Fibroblast of peridontal ligament (primary cell): ENCODE results near the gene CA6.
"Not testable (repeated sequence)": the region's sequence is repeated elsewhere in the genome, so short reads cannot be mapped to it uniquely, and the experiment has no call there.

Experiments
- DNase-seq: peaks from one replicate; pipeline ENCODE4 v3.0.0-alpha.2; 2010; ENCODE audit errors: extremely low read depth

The CA6 gene

DNA sequence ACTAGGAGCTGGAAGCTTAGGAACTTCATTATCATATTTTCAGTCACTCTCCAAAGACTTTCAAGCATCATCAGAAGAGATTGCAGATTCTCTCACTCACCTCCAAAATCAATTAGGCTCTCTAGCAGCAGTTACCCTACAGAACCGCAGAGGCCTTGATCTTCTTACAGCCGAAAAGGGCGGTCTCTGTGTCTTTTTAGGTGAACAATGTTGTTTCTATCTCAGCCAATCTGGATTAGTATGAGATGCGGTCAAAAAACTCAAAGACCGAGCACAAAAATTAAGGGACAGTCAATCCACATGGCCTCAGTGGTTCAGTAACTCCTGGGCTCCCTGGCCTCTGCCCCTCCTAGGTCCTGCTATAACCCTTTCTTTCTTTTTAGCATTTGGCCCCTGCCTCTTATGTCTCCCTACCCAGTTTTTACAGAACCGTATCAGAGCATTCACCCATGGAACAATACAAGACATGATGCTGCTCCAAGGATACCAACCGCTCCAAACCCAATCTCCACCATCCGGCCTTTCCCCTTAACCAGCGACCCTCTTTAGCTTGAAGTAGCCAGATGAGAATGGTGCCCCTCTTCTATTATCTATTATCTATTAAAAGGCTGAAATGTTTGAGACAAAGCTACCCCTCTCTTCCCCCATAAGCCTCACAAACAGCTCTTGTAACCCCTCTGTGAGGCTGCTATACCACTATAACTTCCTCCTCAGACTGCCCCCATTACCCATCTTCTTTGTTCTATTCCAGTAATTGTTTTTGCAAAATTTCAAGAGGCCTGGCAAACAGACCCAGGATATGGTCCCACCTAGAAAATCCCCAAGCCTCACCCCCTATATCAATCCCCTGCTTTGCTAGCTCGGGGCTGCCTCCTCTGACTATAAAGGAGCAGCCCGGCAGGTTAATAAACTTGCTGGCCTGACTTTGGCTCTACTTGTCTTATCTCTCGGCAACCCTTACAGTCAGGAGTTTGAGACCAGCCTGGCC lies 18.7 kb upstream of the CA6 start:
- DNase-seq = no peak

DNA sequence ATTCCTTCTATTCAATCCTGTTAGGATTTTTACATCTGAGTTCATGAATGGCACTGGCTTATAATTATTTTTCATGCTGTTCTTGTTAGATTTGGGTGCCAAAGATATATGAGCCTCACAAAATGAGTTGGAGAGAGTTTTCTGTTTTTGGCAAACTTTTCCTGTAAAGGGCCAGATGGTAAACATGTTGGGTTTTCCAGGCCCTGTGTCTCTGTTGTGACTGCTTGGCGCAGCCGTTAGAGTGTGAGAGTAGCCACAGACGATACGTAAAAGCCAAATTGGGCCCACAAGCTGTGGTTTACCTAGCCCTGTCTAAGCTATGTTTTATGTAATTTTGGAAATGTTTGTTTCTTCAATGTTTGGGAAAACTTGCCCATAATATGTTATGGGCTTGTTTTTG lies 15.6 kb upstream of the CA6 start:
- no peak for DNase-seq

DNA sequence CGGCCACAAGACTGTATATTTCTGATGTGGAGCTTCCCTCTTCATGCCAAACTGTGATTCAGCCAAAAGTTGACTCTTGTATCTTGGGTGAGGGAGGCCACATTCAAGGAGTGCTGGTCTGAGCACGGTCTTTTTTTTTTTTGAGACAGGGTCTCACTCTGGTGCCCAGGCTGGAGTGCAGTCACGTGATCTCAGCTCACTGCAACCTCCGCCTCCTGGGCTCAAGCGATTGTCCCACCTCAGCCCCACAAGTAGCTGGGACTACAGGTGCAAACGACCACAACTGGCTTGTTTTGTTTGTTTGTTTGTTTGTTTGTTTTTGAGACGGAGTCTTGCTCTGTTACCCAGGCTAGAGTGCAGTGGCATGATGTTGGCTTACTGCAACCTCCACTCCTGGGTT lies 8.6 kb upstream of the CA6 start:
- not testable (repeated sequence) for DNase-seq

DNA sequence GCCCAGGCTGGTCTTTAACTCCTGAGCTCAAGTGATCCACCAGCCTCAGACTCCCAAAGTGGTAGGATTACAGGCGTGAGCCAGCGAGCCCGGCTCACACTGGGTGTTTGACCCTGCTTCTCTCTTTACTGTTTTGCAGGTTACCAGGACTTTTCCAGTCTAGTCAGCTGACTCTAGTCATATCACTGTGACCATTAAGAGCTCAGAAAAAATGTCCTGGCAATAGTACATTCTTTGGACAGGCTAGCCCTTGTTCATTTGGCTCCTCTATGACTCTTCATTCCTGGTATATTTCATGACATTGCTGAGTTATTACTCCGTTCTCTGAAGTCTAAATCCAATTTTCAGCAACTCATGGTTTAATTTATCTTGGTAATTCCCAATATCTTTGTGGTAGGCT lies 8.0 kb upstream of the CA6 start:
- no peak for DNase-seq

DNA sequence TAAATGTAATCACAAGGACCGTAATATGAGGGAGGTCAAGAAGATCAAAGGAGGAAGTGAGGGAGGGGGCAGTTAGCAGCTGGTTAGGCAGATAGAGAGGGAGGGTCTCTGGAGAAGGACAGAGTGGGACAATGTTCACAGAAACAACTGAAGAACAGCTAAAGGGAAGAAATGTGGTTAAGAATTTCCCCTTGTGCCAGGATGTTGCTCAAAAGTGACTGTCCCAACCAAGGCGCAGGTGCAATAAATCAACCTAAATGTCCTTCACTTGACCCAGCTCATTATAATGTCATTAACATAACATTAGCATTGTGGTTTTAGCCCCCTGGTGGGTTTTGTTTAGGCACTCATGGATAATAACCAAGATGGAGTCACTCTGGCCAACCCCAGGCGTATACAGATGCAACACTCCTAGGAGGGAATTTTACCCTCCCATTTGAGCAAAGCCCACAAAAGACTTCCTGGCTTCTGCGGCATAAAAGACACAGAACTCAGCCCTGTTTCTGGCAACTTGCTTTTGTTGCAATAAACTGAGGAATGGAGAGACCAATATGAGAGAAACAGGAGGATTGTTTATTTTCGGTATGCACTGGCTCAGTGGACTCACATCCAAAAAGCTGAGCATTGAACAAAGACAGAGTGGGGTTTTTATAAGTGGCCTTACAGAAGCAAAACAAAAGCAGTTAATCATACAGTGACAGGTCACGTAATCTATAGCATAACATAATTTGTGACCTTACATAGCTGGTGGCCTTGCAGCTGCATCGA lies 7.3 kb upstream of the CA6 start:
- peak; percentile 27 for DNase-seq

DNA sequence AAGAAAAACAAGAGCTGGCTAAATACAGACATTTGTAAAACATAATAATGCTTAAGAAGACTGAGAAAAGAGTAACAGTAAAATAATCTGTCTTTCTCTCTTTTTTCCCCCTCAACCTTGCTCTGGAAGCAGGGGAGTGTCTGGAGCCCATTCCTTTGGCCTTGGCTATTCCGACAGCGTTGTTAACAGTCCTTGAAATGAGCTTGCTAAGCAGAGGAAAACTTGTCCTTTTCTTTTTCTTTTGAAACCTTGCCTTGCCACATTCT lies 6.7 kb upstream of the CA6 start:
- DNase-seq = no peak

DNA sequence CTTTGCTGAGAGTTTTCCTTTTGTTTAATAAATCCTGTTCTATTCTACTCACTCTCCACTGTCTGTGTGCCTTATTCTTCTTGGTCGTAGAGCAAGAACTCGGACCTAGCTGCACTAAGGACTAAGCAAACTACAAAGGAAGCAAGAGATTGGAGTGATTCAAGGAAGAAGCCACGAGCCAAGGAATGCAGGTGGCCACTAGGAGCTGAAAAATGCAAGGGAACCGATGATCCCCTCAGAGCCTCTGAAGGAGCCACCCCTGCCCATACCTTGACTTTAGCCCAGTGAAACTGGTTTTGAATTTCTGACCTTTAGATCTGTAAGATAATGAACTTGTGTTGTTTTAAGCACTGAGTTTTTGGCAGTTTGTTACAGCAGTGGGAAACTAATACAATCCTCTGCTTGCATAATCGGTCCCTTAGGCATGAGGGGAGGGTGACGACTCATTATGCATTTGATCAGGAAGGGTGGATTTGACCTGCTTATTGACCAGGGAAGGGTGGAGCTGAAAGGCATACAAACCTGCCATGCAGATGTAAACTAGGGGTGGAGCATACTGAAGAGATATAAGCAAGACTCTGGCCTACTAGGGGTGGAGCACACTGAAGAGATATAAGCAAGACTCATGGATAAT lies 6.2 kb upstream of the CA6 start:
- DNase-seq = peak; percentile 50

DNA sequence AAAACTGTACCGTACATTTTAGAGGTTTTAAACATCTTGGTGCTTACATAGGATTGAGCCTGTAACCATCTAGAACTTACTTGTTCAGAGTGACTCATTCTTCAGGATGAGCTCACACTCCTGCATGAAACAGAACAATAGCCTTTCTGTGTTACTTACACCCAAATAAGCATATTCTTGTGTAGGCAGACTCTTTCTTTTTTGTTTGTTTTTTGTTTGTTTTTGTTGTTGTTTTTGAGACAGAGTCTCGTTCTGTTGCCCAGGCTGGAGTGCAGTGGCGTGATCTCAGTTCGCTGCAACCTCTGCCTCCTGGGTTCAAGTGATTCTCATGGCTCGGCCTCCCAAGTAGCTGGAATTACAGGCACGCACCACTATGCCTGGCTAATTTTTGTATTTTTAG lies 3.8 kb upstream of the CA6 start:
- DNase-seq = peak; percentile 80

DNA sequence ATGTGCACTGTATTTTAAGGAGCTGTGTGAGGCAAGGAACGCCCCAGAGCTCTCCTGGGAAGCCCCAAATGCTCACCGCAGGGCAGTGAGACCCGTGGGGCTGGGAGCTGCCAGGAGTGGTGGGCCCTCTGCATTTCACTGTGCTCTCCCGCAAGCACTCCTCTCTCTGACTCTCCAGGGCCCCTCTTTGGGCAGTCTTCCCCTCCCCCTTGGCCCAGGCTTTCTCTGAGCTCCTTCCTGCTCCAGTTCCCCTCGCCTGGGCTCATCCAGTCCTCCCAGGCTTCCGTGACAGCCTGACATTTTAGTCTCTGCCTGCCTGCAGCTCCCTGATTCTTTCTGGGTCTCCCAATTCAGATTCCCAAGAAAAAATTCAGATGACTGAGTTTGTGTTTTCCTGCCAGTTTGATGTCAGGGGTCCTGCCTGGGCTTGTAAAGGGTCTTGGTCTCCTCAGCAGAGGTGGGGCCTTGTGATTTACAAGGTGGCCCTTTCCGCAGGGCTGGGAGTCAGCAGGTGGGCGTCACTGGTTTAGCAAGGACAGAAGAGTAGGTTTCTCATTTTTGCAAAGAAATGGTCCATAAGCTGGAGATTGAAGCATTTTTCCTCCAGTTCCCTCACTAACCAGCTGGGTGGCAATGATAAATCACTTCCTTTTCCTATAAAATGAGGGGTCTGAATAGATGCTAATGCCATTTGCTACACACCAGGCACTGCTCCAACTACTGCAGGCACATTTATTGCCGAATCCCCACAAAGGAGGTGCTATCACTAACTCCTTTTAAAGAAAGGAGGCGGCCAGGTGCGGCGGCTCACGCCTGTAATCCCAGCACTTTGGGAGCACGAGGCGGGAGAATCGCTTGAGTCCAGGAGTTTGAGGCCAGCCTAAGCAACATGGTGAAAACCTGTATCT lies 1.9 kb upstream of the CA6 start:
- no peak for DNase-seq

DNA sequence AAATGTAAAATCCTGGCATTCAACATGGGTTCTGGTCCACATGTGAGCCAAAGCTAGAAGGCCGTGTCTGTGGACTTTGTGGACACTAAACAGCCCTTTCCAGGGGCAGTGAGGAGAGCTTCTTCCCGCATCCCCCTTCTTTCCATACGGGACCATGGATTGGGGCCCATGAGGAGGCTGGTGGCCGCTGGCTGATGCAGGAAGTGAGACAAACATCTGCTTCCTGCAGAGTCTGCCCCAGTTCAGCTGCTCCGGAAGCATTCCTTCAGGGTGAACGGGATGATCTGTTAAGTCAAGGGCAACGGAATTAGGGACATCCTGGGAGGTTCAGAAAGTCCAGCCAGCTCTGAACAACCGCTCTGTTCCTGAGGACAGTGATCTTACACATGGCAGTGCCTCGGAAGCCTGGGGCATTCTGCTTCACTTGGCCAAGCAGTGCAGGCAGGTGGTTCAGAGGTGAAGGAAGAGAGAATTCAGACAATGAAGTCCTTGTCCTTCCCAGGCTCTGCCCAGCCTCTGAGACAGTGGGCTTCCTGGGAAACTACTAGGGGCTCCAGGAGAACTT lies 1.5 kb downstream of the CA6 start:
- DNase-seq = no peak

DNA sequence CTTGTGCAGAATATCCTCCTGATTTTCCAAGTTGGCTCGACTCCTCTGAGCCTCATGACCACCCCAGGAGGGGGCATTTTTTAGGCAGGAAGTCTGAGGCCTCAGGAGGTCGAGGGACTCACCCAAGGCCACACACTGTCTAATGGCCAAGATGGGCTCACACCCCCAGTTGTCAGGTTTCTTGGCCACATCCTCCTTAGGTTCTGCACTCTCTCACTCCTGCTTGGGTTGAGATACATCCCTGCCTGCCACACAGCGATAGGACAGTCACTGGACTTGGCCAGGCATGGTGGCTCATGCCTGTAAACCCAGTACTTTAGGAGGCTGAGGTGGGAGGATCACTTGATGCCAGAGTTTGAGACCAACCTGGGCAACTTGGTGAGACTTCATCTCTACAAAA lies 4.6 kb downstream of the CA6 start:
- DNase-seq = no peak

DNA sequence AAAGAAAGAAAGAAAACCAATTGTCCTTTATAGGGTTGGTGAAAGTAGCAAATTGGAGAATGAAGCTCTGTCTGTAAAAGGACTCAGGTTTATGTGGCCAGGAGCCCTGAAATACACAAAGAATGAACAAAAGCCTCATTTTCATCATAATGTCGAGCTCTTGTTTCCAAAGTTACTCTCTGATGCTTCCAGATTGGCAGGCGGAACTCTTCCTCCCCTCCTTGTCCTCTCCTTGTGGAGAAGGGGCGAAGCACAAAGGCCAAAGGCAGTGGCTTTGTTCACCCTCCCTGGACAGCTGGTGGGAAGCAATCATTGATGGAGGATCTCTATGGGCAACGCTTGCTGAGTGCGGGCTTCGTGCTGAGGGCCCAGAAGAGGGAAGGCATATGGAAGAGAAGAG lies 5.6 kb downstream of the CA6 start:
- no peak for DNase-seq

DNA sequence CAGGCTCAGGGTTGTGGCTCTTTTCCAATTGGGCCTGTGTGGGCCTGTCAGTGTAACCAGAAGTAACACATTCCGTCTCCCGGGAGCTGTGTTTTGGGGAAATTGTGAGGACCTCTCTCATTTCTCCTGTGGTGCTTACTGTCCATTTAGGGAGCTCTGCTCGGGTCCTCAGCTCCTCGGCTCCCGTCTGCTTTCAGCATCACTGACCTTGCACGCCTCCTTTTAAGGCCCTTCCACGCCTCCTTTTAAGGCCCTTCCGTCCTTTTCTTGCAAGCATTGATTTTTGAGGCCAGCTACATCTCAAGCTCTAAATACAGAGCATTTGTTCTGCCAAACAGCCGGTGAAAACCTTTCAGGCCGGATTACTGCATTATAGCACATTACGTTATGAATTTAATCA lies 9.7 kb downstream of the CA6 start:
- DNase-seq = no peak

DNA sequence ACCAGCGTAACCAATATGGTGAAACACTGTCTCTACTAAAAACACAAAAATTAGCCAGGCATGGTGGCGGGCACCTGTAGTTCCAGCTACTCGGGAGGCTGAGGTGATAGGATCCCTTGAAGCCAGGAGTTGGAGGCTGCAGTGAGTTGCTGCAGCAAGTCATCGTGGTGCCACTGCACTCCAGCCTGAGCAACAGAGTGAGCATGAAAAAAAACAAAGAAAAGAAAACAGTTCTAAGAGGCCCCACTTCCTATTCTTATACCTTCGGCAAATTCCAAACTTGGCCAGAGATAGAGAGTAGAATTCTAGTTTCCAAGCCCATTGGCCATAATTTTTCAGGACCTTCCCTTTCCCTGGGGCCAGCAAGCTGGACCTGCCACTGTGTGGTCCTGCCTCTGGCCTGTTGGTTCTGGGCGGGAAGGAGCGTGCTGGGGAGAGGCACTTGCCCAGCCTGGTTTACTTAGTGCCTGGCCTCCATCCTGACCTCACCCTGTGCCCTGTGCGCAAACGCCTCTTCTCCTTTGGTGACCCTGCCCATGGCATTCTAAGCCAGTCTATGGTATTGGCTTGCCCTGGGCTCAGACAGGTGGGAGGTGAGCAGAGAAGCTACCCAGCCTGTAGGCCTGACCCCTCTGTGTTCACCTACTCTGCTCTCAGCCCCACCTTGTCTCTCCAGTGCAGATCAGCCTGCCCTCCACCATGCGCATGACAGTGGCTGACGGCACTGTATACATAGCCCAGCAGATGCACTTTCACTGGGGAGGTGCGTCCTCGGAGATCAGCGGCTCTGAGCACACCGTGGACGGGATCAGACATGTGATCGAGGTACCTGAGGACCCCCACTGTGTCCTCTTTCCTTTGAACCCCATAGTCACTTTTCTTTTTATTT lies 11.0 kb downstream of the CA6 start:
- DNase-seq = no peak

DNA sequence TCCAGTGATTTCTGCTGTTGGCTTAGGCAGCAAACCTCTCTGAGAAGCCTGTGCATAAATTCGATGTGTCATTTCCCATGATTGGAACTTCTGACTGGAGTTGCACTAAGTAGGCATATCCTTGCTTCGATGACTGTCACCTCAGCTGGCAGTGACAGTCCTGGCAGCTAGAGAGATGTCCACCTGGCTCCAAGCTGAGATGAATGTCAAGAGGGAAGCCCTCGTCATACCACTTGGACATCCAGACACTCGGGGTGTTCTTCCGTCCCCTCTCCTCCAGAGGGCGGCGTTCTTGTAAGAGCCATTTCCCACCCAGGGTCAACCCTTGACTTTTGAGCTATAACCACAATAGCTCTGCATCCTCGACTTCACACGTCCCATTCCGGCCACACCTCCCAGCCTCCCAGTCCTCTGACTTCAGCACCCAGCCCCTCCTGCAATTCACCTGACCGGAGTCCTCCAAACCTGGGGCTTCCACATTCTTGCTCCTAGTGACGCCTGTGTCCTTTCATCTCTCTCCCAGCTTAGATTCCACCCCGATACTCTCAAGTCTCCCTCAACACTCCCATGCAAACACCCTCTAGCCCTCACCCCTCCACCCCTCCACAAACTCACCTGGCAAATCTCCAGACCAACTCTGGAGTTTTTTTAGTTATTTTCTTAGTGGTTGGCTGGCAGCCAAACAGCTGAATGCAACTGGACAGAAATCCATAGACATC lies 17.3 kb downstream of the CA6 start:
- DNase-seq = no peak

DNA sequence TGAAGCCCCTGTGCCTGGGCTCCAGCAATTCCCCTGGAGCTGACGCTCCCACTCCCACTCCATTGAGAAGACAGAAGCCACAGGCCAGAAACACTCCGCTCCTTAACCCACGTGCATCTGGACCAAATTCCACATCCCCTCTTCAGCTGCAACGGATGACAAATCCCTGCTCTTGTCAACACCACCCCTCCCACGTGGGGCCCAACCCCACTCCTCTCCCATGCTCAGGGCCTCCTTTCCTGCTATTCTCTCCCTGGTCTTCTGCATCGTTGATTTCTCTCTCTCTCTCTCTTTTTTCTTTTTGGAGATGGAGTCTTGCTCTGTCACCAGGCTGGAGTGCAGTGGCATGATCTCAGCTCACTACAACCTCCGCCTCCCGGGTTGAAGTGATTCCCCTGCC lies 18.3 kb downstream of the CA6 start:
- no peak for DNase-seq

DNA sequence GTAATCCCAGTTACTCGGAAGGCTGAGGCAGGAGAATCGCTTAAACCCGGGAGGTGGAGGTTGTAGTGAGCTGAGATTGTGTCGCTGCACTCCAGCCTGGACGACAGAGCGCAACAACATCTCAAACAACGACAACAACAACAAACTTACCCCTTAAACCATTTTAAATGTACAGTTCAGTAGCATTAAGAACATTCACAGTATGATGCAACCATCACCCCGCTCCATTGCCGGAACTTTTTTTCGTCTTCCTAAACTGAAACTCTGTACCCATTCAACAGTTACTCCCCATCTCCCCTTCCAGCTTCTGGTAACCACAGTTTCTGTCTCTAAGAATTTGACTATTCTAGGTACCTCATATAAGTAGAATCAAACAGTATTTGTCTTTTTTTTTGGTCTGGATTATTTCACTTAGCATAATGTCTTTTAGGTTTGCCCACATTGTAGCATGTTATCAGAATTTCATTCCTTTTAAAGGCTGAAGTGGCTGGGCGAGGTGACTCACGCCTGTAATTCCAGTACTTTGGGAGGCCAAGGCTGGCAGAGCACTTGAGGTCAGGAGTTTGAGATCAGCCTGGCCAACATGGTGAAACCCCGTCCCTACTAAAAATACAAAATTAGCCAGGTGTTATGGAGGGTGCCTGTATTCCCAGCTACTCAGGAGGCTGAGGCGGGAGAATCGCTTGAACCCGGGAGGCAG lies 19.6 kb downstream of the CA6 start:
- peak; percentile 17 for DNase-seq

DNA sequence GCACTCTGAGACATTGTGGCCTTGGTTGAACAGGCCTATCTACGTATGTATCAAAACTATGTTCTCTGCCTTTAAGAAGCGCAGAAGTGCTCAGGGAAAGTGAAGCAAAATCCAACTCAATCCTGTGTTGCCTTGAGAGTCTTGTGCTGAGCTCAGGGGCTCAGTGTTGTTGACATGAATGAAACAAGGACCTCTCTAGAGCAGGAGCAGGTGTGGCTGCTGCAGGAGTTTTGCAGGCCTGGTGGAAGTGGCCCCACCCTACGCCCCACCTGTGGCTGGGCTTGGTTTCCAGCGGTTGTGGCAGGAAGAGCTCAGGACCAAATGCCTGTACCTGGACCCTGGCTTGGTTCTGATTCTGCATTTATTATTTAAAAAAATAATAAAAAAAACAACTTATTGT lies 20.9 kb downstream of the CA6 start:
- no peak for DNase-seq

DNA sequence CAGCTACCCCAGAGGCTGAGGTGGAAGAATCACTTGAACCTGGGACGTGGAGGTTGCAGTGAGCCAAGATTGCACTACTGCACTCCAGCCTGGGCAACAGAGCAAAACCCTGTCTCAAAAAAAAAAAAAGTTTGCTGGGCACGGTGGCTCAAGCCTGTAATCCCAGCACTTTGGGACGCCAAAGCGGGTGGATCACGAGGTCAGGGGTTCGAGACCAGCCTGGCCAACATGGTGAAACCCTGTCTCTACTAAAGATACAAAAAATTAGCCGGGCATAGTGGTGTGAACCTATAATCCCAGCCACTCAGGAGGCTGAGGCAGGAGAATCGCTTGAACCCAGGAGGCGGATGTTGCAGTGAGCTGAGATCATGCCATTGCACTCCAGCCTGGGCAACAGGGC lies 23.2 kb downstream of the CA6 start:
- not testable (repeated sequence) for DNase-seq
